KMS-11 (cell line): ENCODE results near the gene ARHGEF7.

Experiments used
- H2AFZ ChIP-seq: fragments of 200-600 bp; sonication (generic); 2 replicates; pipeline ENCODE4 v1.6.1; 2016; ENCODE audit warnings: antibody characterized with exemption, mixed run types, low read depth
- H3K27ac ChIP-seq: fragments of 200-600 bp; sonication (generic); 2 replicates; pipeline ENCODE4 v1.6.1; 2016; ENCODE audit warnings: mild to moderate bottlenecking, mixed run types
- H3K27me3 ChIP-seq: fragments of 200-600 bp; sonication (generic); 2 replicates; pipeline ENCODE4 v1.6.1; 2017; ENCODE audit warnings: mild to moderate bottlenecking, low read depth, mixed run types, moderate library complexity; ENCODE audit not compliant: insufficient read depth
- H3K36me3 ChIP-seq: fragments of 200-600 bp; sonication (generic); 2 replicates; pipeline ENCODE4 v1.6.1; 2017; ENCODE audit warnings: mild to moderate bottlenecking, mixed run types; ENCODE audit not compliant: insufficient read depth
- H3K4me1 ChIP-seq: fragments of 200-600 bp; sonication (generic); 2 replicates; pipeline ENCODE4 v1.6.1; 2016; ENCODE audit warnings: mild to moderate bottlenecking, low read depth, mixed run types; ENCODE audit not compliant: poor library complexity, severe bottlenecking
- H3K4me2 ChIP-seq: fragments of 200-600 bp; sonication (generic); 2 replicates; pipeline ENCODE4 v1.7.0; 2016; ENCODE audit warnings: mild to moderate bottlenecking, mixed run types
- H3K4me3 ChIP-seq: fragments of 200-600 bp; sonication (generic); IDR thresholded peaks from 2 replicates; pipeline ENCODE4 v1.6.1; 2017; ENCODE audit warnings: low read depth, low read length, mixed read lengths; ENCODE audit not compliant: insufficient read depth
- H3K79me2 ChIP-seq: fragments of 200-600 bp; sonication (generic); 2 replicates; pipeline ENCODE4 v1.6.1; 2016; ENCODE audit warnings: low read depth, mixed run types; ENCODE audit not compliant: insufficient read depth
- H3K9ac ChIP-seq: fragments of 200-600 bp; sonication (generic); 2 replicates; pipeline ENCODE4 v1.6.1; 2016; ENCODE audit warnings: mild to moderate bottlenecking, mixed run types
- H4K20me1 ChIP-seq: fragments of 200-600 bp; sonication (generic); 2 replicates; pipeline ENCODE4 v1.6.1; 2016; ENCODE audit warnings: mild to moderate bottlenecking, mixed run types; ENCODE audit not compliant: insufficient read depth
- CTCF ChIP-seq: fragments of 200-600 bp; sonication (generic); conservative IDR thresholded peaks from 2 replicates; pipeline ENCODE4 v1.6.1; 2017; ENCODE audit warnings: low read depth, mild to moderate bottlenecking, antibody characterized with exemption, low read length, moderate library complexity, mixed read lengths

Gene ARHGEF7

GRCh38 chr13:111242585-111242984, 127.5 kb downstream of the ARHGEF7 start:
- Histone ChIP-seq H3K4me2 (no peak overlapping the region), H3K27ac (no peak overlapping the region), H3K4me1 (no peaks in the 10 kb centered on the region), H3K79me2 (no peaks in the 10 kb centered on the region), H2AFZ (no peak overlapping the region), H3K9ac (no peak overlapping the region), H3K27me3 (no peaks in the 10 kb centered on the region), H4K20me1 (no peaks in the 10 kb centered on the region), H3K36me3 (no peaks in the 10 kb centered on the region), H3K4me3 (no peak overlapping the region)
- no peak for TF ChIP-seq CTCF

GRCh38 chr13:111243981-111244380, 128.9 kb downstream of the ARHGEF7 start:
- no peaks in the 10 kb centered on the region for H3K36me3 ChIP-seq

GRCh38 chr13:111245576-111246384, 130.7 kb downstream of the ARHGEF7 start:
- Histone ChIP-seq H3K4me3 (no peak overlapping the region), H3K9ac (no peak overlapping the region), H3K27me3 (no peaks in the 10 kb centered on the region), H3K27ac (no peak overlapping the region), H3K4me2 (no peak overlapping the region), H4K20me1 (no peaks in the 10 kb centered on the region), H3K4me1 (no peaks in the 10 kb centered on the region), H3K36me3 (no peaks in the 10 kb centered on the region), H2AFZ (no peak overlapping the region), H3K79me2 (no peaks in the 10 kb centered on the region)
- no peak for TF ChIP-seq CTCF

More at GRCh38 chr13:111243981-111244380, 128.9 kb downstream of the ARHGEF7 start:
- Histone ChIP-seq H3K79me2 (no peaks in the 10 kb centered on the region), H3K4me2 (no peak overlapping the region), H3K4me1 (no peaks in the 10 kb centered on the region), H3K27me3 (no peaks in the 10 kb centered on the region), H3K9ac (no peak overlapping the region), H2AFZ (no peak overlapping the region), H3K4me3 (no peak overlapping the region), H4K20me1 (no peaks in the 10 kb centered on the region), H3K27ac (no peak overlapping the region)
- TF ChIP-seq CTCF: no peak

GRCh38 chr13:111247552-111247951, 132.4 kb downstream of the ARHGEF7 start:
- Histone ChIP-seq H3K9ac (no peak overlapping the region), H3K27me3 (no peaks in the 10 kb centered on the region), H2AFZ (no peak overlapping the region), H4K20me1 (no peaks in the 10 kb centered on the region), H3K79me2 (no peaks in the 10 kb centered on the region), H3K4me2 (no peak overlapping the region), H3K36me3 (no peaks in the 10 kb centered on the region), H3K4me3 (no peak overlapping the region), H3K27ac (no peak overlapping the region), H3K4me1 (no peaks in the 10 kb centered on the region)
- no peak for TF ChIP-seq CTCF
